ENCODE measurements around the gene AIG1. TPM values are rescaled to one million over a fixed set of nuclear protein-coding genes. Genes with fewer than 3 reads are reported as not detected.
A peak's percentile ranks its signal among the peaks of the same experiment; 100 is the strongest.

The AIG1 gene
- total RNA-seq, 4 donors from 2014 or later: 18.1 to 47.3 (median 22.9) TPM

DNA sequence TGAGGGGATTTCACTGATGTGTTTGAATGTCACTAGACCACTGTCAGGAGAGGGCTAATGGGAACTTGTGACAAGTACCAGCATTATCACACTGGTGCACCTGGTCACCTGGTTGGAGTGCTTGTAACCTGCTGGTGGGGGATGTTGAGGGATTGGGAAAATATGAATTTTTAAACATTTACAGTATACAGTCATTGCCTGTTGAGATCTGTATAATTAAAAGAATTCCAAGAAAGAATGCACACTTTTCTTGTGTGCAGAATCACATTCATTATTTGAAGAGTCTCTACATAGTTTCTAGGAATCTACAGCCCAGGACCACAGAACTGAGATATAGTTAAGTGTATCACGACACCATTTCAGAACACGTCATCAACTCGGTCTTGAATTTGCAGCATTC is 118.4 kb downstream of the AIG1 start:
- TF ChIP-seq, protein P1, sequence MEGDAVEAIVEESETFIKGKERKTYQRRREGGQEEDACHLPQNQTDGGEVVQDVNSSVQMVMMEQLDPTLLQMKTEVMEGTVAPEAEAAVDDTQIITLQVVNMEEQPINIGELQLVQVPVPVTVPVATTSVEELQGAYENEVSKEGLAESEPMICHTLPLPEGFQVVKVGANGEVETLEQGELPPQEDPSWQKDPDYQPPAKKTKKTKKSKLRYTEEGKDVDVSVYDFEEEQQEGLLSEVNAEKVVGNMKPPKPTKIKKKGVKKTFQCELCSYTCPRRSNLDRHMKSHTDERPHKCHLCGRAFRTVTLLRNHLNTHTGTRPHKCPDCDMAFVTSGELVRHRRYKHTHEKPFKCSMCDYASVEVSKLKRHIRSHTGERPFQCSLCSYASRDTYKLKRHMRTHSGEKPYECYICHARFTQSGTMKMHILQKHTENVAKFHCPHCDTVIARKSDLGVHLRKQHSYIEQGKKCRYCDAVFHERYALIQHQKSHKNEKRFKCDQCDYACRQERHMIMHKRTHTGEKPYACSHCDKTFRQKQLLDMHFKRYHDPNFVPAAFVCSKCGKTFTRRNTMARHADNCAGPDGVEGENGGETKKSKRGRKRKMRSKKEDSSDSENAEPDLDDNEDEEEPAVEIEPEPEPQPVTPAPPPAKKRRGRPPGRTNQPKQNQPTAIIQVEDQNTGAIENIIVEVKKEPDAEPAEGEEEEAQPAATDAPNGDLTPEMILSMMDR (IDR thresholded peaks at IDR 0.05): no peak
- ATAC-seq (ENCODE audit: low FRiP score) (no peak), DNase-seq (ENCODE audit: low spot score) (no peak)

GRCh38 chr6:143179901-143180612 is 119.4 kb downstream of the AIG1 start:
- TF ChIP-seq, protein P1 (IDR thresholded peaks at IDR 0.05): no peak
- ATAC-seq (ENCODE audit: low FRiP score) (no peak), DNase-seq (ENCODE audit: low spot score) (no peak)

- TF ChIP-seq, protein P1 (IDR thresholded peaks at IDR 0.05): no peak
- DNase-seq (ENCODE audit: low spot score): no peak
- ATAC-seq (ENCODE audit: low FRiP score): no peak
Observed at GRCh38 chr6:143180826-143181225, 120.1 kb downstream of the AIG1 start.

DNA sequence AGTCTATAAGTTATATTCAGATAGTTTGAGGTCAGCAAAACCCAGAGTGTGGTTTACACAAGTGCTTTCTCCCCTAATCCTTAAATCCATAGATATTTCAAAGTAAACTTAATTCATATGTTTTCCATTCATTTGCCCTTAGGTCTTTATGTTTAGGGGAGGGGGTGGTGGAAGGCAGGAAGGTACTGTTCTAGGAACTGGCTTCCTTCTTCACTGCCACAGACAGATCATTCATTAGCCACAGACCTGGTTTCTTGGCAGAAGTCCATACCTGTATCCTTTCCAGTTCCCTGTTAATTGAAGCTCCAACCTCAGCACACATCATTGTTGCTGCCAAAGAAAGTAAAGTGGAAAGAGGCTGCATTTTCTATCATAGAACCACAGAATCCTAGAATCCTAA is 123.0 kb downstream of the AIG1 start:
- ATAC-seq (ENCODE audit: low FRiP score) (no peak), DNase-seq (ENCODE audit: low spot score) (no peak)
- TF ChIP-seq, protein P1 (IDR thresholded peaks at IDR 0.05): no peak

DNA sequence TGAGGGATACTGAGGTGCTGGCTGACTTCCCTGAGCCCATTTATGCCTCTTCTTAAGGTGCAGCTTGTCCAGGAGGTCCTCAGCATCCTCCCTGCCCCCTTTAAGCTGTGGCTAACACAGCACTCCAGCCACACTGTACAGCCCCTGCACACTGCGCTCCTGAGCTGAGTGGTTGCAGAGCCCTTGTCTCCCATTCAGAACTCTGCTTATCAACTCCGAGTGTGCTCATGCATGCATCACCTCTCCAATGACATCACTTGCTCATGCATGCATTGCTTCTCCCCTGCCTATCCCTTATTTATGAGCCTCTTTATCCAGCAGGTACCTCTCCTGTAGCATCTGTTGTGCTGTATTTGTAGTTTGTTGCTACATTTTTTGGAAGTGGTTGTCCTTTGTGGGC is 124.6 kb downstream of the AIG1 start:
- TF ChIP-seq, protein P1 (IDR thresholded peaks at IDR 0.05): no peak
- no peak for DNase-seq (ENCODE audit: low spot score)
- ATAC-seq (ENCODE audit: low FRiP score): no peak

- DNase-seq (ENCODE audit: low spot score) (no peak), ATAC-seq (ENCODE audit: low FRiP score) (peak; percentile 30)
- TF ChIP-seq, protein P1 (IDR thresholded peaks at IDR 0.05): no peak
Observed at GRCh38 chr6:143187238-143187923, 126.7 kb downstream of the AIG1 start.

DNA sequence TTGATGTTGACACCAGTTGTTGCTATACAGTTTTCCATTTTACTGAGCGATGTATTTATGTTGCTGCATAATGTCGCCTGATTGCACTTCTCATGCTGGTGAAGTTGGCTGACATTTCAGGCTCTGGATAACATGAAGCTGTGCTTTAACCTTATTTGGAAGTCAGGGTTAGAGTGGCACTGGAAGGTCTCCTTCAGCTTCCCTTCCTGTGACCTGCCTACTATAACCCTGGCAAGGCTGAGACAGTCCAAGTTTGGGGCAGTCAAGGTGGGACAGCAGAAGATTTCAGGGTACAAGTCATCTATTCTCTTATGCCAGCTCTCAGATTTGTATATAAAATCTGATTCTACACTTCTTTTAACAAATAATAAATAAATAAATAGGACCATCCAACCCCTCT is 127.6 kb downstream of the AIG1 start:
- TF ChIP-seq, protein P1 (IDR thresholded peaks at IDR 0.05): no peak
- no peak for ATAC-seq (ENCODE audit: low FRiP score)
- no peak for DNase-seq (ENCODE audit: low spot score)

Data from omental fat pad (tissue), 4 donors.